HepG2 (cell line): Measurements from ENCODE around the gene DLX5. TPM values are rescaled to one million over a fixed set of nuclear protein-coding genes. Genes with fewer than 3 reads are reported as not detected.

ENCODE experiments used
- DZIP1 ChIP-seq: sonication (generic); formaldehyde crosslinking; IDR thresholded peaks from 2 replicates; pipeline ENCODE4 v1.5.0; 2020; ENCODE audit warnings: mild to moderate bottlenecking, missing genetic modification reagents
- EHMT2 ChIP-seq: fragments of 200-600 bp; sonication (generic); IDR thresholded peaks from 2 replicates; pipeline ENCODE4 v1.7.0; 2017; ENCODE audit warnings: antibody characterized with exemption, low read depth, low read length, borderline replicate concordance
- GMEB1 ChIP-seq: sonication (generic); formaldehyde crosslinking; IDR thresholded peaks from 2 replicates; pipeline ENCODE4 v1.5.1; 2020; ENCODE audit warnings: missing genetic modification reagents, mild to moderate bottlenecking, borderline replicate concordance
- KDM2A ChIP-seq: sonication (generic); formaldehyde crosslinking; IDR thresholded peaks from 2 replicates; pipeline ENCODE4 v1.4.0; 2020; ENCODE audit warnings: low read depth, missing genetic modification reagents, borderline replicate concordance
- MTF2 ChIP-seq: sonication (generic); formaldehyde crosslinking; IDR thresholded peaks from 2 replicates; pipeline ENCODE4 v1.5.0; 2020; ENCODE audit warnings: missing genetic modification reagents, borderline replicate concordance
- MYNN ChIP-seq: sonication (generic); formaldehyde crosslinking; IDR thresholded peaks from 2 replicates; pipeline ENCODE4 v1.4.0; 2020; ENCODE audit warnings: mild to moderate bottlenecking, low read depth, missing genetic modification reagents
- NFRKB ChIP-seq: fragments of 450-650 bp; IDR thresholded peaks from 2 replicates; pipeline ENCODE4 v1.6.1; 2017
- POLR2AphosphoS2 ChIP-seq: IDR thresholded peaks from 2 replicates; pipeline ENCODE4 v1.6.1; 2011; ENCODE audit warnings: low read depth, low read length, improper control_type of control experiment
- TOE1 ChIP-seq: sonication (generic); formaldehyde crosslinking; IDR thresholded peaks from 2 replicates; pipeline ENCODE4 v1.4.0; 2020; ENCODE audit warnings: mild to moderate bottlenecking, missing genetic modification reagents
- ZBTB34 ChIP-seq: sonication (generic); formaldehyde crosslinking; IDR thresholded peaks from 2 replicates; pipeline ENCODE4 v1.8.0; 2022; ENCODE audit warnings: mild to moderate bottlenecking, missing genetic modification reagents
- ZNF138 ChIP-seq: sonication (generic); formaldehyde crosslinking; IDR thresholded peaks from 2 replicates; pipeline ENCODE4 v1.5.0; 2020; ENCODE audit warnings: mild to moderate bottlenecking, low read depth, missing genetic modification reagents
- ZNF224 ChIP-seq: sonication (generic); formaldehyde crosslinking; IDR thresholded peaks from 2 replicates; pipeline ENCODE4 v1.5.0; 2020; ENCODE audit warnings: mild to moderate bottlenecking, missing genetic modification reagents
- ZNF335 ChIP-seq: sonication (generic); formaldehyde crosslinking; IDR thresholded peaks from 2 replicates; pipeline ENCODE4 v1.4.0; 2020; ENCODE audit warnings: missing genetic modification reagents
- ZNF512B ChIP-seq: sonication (generic); formaldehyde crosslinking; IDR thresholded peaks from 2 replicates; pipeline ENCODE4 v1.5.1; 2020; ENCODE audit warnings: missing genetic modification reagents, mild to moderate bottlenecking, borderline replicate concordance
- ZNF564 ChIP-seq: sonication (generic); formaldehyde crosslinking; IDR thresholded peaks from 2 replicates; pipeline ENCODE4 v1.8.1; 2023; ENCODE audit warnings: mild to moderate bottlenecking, missing genetic modification reagents
- ZNF569 ChIP-seq: sonication (generic); formaldehyde crosslinking; IDR thresholded peaks from 2 replicates; pipeline ENCODE4 v1.5.0; 2020; ENCODE audit warnings: mild to moderate bottlenecking, missing genetic modification reagents, moderate library complexity, borderline replicate concordance
- ZNF704 ChIP-seq: sonication (generic); formaldehyde crosslinking; IDR thresholded peaks from 2 replicates; pipeline ENCODE4 v1.8.1; 2023; ENCODE audit warnings: mild to moderate bottlenecking, inconsistent platforms, moderate library complexity, missing genetic modification reagents, borderline replicate concordance
- ZNF83 ChIP-seq: sonication (generic); formaldehyde crosslinking; IDR thresholded peaks from 2 replicates; pipeline ENCODE4 v1.4.0; 2020; ENCODE audit warnings: missing genetic modification reagents, mild to moderate bottlenecking, borderline replicate concordance
- polyA plus RNA-seq, 8 experiments: library from polyadenylated mRNA; depleted of rRNA in 3 of 8; stranded (reverse) in 7 of 8; unstranded in 1 of 8; fragments of >200 nt; fragmentation: Illumina TruSeq in 4 of 8; extraction: Trizol in 4 of 8; gene quantifications; 2 replicates each; pipeline versions ENCODE4 v1.2.1 to v1.2.3, GENCODE V29; 2011 to 2016; ENCODE audit warnings: low read depth in 4 of 8, missing spikeins in 1 of 8, mixed read lengths in 1 of 8; ENCODE audit not compliant: insufficient read depth in 1 of 8
- total RNA-seq, 5 experiments: library from RNA; depleted of rRNA; stranded (reverse); fragments of >200 nt; fragmentation: Illumina TruSeq; extraction: Trizol; gene quantifications; 2 replicates each; pipeline ENCODE4 v1.2.3, GENCODE V29; 2016; ENCODE audit warnings: low read depth in 1 of 5

The DLX5 gene
- total and polyA plus RNA-seq, 2 of the 13 experiments (the other 11 are each of a cell fraction or from before 2014, with no cell fraction given) = not detected

- no peak for TF ChIP-seq ZNF512B (CRISPR knock-in tag)
- TF ChIP-seq ZNF335 (CRISPR knock-in tag) = no peak
- no peak for TF ChIP-seq MTF2 (CRISPR knock-in tag)
- TF ChIP-seq TOE1 (CRISPR knock-in tag) = no peak
- peak; percentile 65; the same call in 1 of the 2 replicates for TF ChIP-seq KDM2A (CRISPR knock-in tag)
- TF ChIP-seq ZNF569 = no peak
- TF ChIP-seq POLR2AphosphoS2 = no peak
- TF ChIP-seq NFRKB = no peak
- 0 out of 2 replicates have a peak, but pooled peaks have one; percentile 42 for TF ChIP-seq ZNF224 (CRISPR knock-in tag)
- TF ChIP-seq ZNF138 (CRISPR knock-in tag) = no peak
- TF ChIP-seq ZNF564 (CRISPR knock-in tag) = peak; percentile 45; the same call in 1 of the 2 replicates
- TF ChIP-seq MYNN = no peak
- TF ChIP-seq GMEB1 = peak; percentile 68; the same call in 1 of the 2 replicates
- TF ChIP-seq ZBTB34 (CRISPR knock-in tag) = no peak
- TF ChIP-seq EHMT2 = no peak
- 0 out of 2 replicates have a peak, but pooled peaks have one; percentile 43 for TF ChIP-seq DZIP1 (CRISPR knock-in tag)
- TF ChIP-seq ZNF704 (CRISPR knock-in tag) = no peak
- TF ChIP-seq ZNF83 = no peak
Observed at GRCh38 chr7:97005183-97006054, 19.2 kb downstream of the DLX5 start, which contains the start of gene DLX6 (continued).
